Tibial nerve (tissue), 4 donors: ENCODE data around the gene MICAL2. TPM values are rescaled to one million over a fixed set of nuclear protein-coding genes. Genes with fewer than 3 reads are reported as not detected.

ENCODE experiments used
- DNase-seq, 2 donors: peaks; one replicate each; pipeline ENCODE4 v3.0.0-alpha.2; 2019; ENCODE audit warnings: low spot score in 2 of 2
- H3K27ac ChIP-seq, 4 donors: fragments of 200-600 bp; sonication (generic) in 3 of 4; one replicate each; pipeline ENCODE4 v1.5.1; 2017 to 2019; ENCODE audit warnings: mild to moderate bottlenecking in 1 of 4
- H3K27me3 ChIP-seq, 2 donors: fragments of 200-600 bp; sonication (generic) in 1 of 2; one replicate each; pipeline versions ENCODE4 v1.5.1 to v1.6.0; 2017 to 2019
- H3K36me3 ChIP-seq, 3 donors: fragments of 200-600 bp; sonication (generic); one replicate each; pipeline ENCODE4 v1.5.1; 2018 to 2019
- H3K4me1 ChIP-seq, 4 donors: fragments of 200-600 bp; sonication (generic) in 3 of 4; one replicate each; pipeline ENCODE4 v1.5.1; 2017 to 2019
- H3K4me3 ChIP-seq, 4 donors: fragments of 200-600 bp; sonication (generic) in 3 of 4; one replicate each; pipeline ENCODE4 v1.5.1; 2017 to 2019; ENCODE audit warnings: mild to moderate bottlenecking in 1 of 4, moderate library complexity in 1 of 4
- H3K9me3 ChIP-seq, 4 donors: fragments of 200-600 bp; sonication (generic) in 3 of 4; one replicate each; pipeline ENCODE4 v1.5.1; 2017 to 2019
- CTCF ChIP-seq, 5 experiments: fragments of 200-600 bp in 3 of 5; fragments of 450-650 bp in 2 of 5; sonication (generic) in 3 of 5; IDR thresholded peaks; one replicate each; pipeline ENCODE4 v1.5.1; 2016 to 2019; ENCODE audit warnings: antibody characterized with exemption in 5 of 5, mild to moderate bottlenecking in 3 of 5, moderate library complexity in 2 of 5
- EP300 ChIP-seq, 2 donors: sonication (generic); formaldehyde crosslinking; IDR thresholded peaks; one replicate each; pipeline ENCODE4 v1.6.1; 2017; ENCODE audit warnings: antibody characterized with exemption in 2 of 2, mild to moderate bottlenecking in 1 of 2
- POLR2A ChIP-seq, 2 donors: fragments of 450-650 bp; IDR thresholded peaks; one replicate each; pipeline ENCODE4 v1.6.1; 2017; ENCODE audit warnings: antibody characterized with exemption in 2 of 2, mild to moderate bottlenecking in 2 of 2, moderate library complexity in 2 of 2
- WGBS, 2 donors: methylation state at CpG; one replicate each; pipeline ENCODE4 v1.1.5; 2018; 5-methylcytosine and 5-hydroxymethylcytosine counted together
- total RNA-seq, 4 donors: library from RNA; depleted of rRNA; stranded (reverse); fragments of >200 nt; gene quantifications; one replicate each; pipeline ENCODE4 v1.1.0, GENCODE V29; 2016

MICAL2 gene
- total RNA-seq, 4 donors from 2014 or later = 87.0 to 136 (median 101) TPM

DNA sequence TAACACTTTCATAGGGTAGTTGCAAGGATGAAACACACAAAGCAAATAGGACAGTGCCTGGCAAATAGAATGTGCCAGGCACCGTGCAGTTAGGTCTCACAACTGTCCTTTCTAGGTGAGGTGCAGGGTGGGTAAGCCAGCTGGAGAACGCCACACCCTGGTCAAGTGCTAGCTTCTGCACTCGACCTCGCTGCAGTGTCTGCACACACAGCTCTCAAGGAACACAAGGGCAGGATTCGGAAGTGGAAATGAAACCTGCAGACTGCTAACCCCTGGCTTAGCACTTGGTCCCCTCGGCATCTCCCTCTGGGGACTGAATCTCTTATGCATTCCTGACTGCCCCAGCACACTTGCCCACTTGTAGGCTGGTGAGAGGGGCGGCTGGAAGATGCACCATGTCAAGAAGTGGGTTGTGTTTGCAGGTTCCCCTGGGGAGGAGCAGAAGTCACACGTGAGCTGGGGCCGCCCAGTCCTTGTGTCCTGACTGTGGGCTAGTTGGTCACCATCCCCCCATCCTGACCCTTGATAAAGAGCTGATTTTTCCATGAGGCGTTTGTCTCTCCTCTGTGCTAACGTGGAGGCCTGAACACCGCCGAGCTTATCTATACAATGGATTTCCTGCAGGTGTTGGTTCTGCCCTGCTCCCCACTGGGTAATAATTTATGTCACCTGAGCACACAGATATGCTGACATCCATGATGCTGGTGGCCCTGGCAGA is 89.0 kb downstream of the MICAL2 start:
- peaks cover 0 to 50% (median 11%) of the 10 kb centered on the region in 4 donors for H3K4me1 ChIP-seq
- peaks cover 0 to 3% (median 0%) of the 10 kb centered on the region in 3 donors for H3K36me3 ChIP-seq
- TF ChIP-seq POLR2A (IDR thresholded peaks at IDR 0.05) = no peak
- WGBS, 2 donors = 78 to 80% methylated on average over 13 of the region's 13 CpGs
- peak overlapping the region in 3 of 4 donors; percentile 32 to 86 (median 76) for H3K27ac ChIP-seq
- no peaks in the 10 kb centered on the region for H3K27me3 ChIP-seq
- DNase-seq = no peak
- no peaks in the 10 kb centered on the region for H3K9me3 ChIP-seq
- no peak overlapping the region for H3K4me3 ChIP-seq

GRCh38 chr11:12200279-12200990 is 90.0 kb downstream of the MICAL2 start:
- Histone ChIP-seq H3K36me3 (peaks cover 0 to 11% (median 0%) of the 10 kb centered on the region in 3 donors), H3K27me3 (no peaks in the 10 kb centered on the region), H3K9me3 (no peaks in the 10 kb centered on the region), H3K4me3 (no peak overlapping the region), H3K4me1 (peaks cover 0 to 50% (median 11%) of the 10 kb centered on the region in 4 donors), H3K27ac (peak overlapping the region in 3 of 4 donors; percentile 34 to 86 (median 76))
- WGBS, 2 donors = 39 to 41% methylated on average over 14 of the region's 14 CpGs
- peak in 1 of 2 donors; percentile 48 for DNase-seq
- TF ChIP-seq CTCF (IDR thresholded peaks at IDR 0.05) (no peak), EP300 (IDR thresholded peaks at IDR 0.05) (peak in 1 of 2 donors; percentile 76)

GRCh38 chr11:12200991-12201985 is 90.9 kb downstream of the MICAL2 start:
- H3K36me3 ChIP-seq = peaks cover 0 to 11% (median 0%) of the 10 kb centered on the region in 3 donors
- no peak for DNase-seq
- H3K9me3 ChIP-seq = no peaks in the 10 kb centered on the region
- H3K27ac ChIP-seq = peak overlapping the region in 3 of 4 donors; percentile 51 to 86 (median 76)
- H3K4me1 ChIP-seq = peaks cover 0 to 46% (median 11%) of the 10 kb centered on the region in 4 donors
- H3K27me3 ChIP-seq = no peaks in the 10 kb centered on the region
- WGBS, 2 donors = 45 to 52% methylated on average over 18 of the region's 18 CpGs
- TF ChIP-seq EP300 (IDR thresholded peaks at IDR 0.05) = peak in 1 of 2 donors; percentile 11
- TF ChIP-seq POLR2A (IDR thresholded peaks at IDR 0.05) = no peak
- H3K4me3 ChIP-seq = no peak overlapping the region

GRCh38 chr11:12202661-12203310 is 92.4 kb downstream of the MICAL2 start:
- no peaks in the 10 kb centered on the region for H3K9me3 ChIP-seq
- H3K4me1 ChIP-seq = peaks cover 0 to 39% (median 11%) of the 10 kb centered on the region in 4 donors
- TF ChIP-seq EP300 (IDR thresholded peaks at IDR 0.05) = no peak
- TF ChIP-seq POLR2A (IDR thresholded peaks at IDR 0.05) = no peak
- no peak for TF ChIP-seq CTCF (IDR thresholded peaks at IDR 0.05)
- H3K27me3 ChIP-seq = no peaks in the 10 kb centered on the region
- 95 to 96% methylated on average over 7 of the region's 7 CpGs for WGBS, 2 donors
- peaks cover 0 to 12% (median 0%) of the 10 kb centered on the region in 3 donors for H3K36me3 ChIP-seq
- no peak overlapping the region for H3K4me3 ChIP-seq
- peak overlapping the region in 1 of 4 donors; percentile 61 for H3K27ac ChIP-seq
- no peak for DNase-seq

GRCh38 chr11:12204506-12204905 is 94.1 kb downstream of the MICAL2 start:
- H3K27ac ChIP-seq = no peak overlapping the region
- TF ChIP-seq POLR2A (IDR thresholded peaks at IDR 0.05) = no peak
- no peak for TF ChIP-seq EP300 (IDR thresholded peaks at IDR 0.05)
- TF ChIP-seq CTCF (IDR thresholded peaks at IDR 0.05) = no peak
- H3K4me3 ChIP-seq = no peak overlapping the region
- H3K36me3 ChIP-seq = peaks cover 0 to 25% (median 0%) of the 10 kb centered on the region in 3 donors
- WGBS, 2 donors = 92 to 100% methylated on average over 1 of the region's 1 CpG
- no peaks in the 10 kb centered on the region for H3K27me3 ChIP-seq
- DNase-seq = no peak
- peaks cover 0 to 26% (median 11%) of the 10 kb centered on the region in 4 donors for H3K4me1 ChIP-seq
- H3K9me3 ChIP-seq = no peaks in the 10 kb centered on the region
